HG03460 (cell line): Measurements from ENCODE around the gene SLC8A1.

Experiments used
- ATAC-seq: cut with Tn5 transposase; IDR thresholded peaks from one replicate; pipeline ENCODE4 v1.9.1; 2021; ENCODE audit not compliant: unreplicated experiment

The SLC8A1 gene

DNA sequence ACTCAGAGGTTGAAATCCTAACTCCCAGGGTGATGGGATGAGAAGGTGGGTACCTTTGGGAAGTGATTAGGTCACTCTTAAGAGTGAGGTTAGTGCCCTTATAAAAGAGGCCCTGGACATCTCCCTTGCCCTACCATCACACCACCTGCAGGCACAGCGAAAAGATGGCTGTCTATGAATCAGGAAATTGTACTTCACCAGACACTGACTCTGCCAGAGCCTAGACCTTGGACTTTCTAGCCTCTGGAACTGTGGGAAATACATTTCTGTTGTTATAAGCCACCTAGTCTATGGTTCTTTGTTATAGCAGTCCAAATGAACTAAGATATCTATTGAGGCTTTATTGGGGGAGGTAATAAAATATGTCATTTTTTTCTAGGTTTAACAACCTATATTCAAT, 203.6 kb downstream of the SLC8A1 start:
- no peak for ATAC-seq

DNA sequence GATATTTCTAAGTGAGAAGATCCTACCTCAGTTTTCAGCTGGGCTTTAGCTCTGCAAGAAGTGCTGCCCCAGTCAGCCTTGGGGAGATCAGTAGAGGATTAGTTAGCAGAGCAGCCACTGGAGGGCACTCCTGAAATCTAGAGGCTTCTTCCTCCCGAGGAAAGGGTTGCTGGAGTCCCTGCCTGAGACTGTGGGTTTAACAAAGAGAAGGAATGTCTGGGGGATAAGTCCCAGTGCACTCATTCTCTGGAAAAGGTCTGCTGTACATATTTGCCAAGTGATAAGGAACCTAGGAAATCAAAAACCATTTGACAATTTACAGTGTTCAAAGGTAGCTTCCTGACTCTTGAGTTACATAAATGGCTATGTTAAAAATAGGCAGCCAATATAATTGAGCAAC, 207.2 kb downstream of the SLC8A1 start:
- ATAC-seq: peak; percentile 50

DNA sequence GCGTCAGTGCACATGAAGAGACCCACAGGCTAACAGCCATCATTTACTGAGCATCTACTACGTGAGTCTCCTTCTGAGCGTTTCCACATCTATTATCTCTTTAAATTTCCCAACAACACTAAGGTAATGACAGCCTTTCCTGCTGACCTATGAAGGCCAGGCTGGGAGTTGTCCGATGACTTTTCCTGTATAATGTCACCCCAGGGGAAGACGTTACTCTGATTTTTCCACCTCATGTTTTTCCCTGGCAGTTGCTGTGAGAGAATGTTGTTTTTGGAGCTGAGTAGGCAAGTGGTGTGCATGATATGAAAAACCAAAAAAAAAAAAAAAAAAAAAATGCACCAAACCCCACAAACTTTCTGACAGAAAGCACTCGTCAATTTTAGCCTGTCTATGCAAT, 207.6 kb downstream of the SLC8A1 start:
- ATAC-seq: no peak

DNA sequence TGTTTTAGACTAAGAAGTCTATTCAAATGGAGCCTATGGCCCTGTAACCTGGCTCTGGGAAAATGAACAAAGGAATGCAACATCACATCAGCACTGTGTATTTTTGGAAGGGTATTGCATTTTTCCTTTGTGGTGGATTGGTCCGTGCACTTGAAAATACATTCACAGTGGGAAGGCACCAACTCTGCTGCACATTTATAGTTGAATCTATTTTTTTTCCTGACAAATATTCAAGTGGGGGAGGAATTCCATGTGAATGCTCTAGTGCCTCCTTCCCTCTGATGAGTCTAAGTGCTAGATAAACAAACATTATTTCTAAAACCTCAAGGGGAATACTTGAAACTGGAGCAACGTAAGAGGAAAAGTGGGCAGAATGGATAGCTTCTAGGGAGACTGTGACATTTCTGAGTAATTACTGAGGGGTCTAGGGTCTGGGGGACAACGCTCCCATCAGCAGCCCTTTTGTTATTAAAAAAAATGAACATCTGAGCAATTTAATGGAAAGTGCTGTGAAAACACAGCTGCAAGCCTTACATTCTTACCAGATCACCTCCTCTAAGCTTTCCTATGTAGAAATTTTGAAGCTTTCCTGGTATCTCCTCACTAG, 208.2 kb downstream of the SLC8A1 start:
- no peak for ATAC-seq

DNA sequence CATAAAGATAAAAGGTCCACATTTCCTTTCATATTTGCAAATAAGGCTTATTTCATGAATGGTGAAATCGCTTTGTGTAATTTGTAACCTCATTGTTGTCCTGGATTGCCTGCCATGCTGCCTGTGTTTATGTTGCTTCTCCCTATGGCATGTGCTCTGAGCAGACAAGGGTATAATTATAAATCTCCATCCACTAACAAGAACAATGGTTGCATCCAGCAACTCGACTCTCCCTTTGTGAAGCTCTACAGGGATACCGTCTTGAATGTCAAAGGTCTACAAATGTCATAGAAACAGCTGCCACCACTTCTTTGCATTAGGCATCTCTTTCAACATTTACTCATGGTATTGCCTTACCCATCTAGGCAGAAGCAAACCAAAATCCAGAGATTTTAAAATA, 209.6 kb downstream of the SLC8A1 start:
- ATAC-seq: no peak

DNA sequence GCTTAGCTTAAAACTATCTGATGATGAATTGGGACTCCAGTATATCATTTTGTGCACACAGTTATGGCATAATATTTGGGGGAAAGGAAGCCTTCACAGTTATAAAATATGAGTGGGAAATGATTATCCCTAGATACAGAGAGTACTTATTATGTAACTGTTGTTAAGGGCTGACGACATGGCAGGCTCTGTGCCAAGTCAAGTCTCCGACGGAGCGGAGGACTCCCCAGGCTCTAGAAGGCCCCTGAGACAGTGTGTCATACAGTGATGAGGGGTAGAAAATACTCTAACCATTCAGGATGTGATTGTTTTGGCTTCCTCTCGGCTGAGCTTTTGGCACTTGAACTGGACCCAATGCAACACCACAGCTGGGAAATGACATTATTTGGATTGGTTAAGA, 211.8 kb downstream of the SLC8A1 start:
- ATAC-seq: no peak

DNA sequence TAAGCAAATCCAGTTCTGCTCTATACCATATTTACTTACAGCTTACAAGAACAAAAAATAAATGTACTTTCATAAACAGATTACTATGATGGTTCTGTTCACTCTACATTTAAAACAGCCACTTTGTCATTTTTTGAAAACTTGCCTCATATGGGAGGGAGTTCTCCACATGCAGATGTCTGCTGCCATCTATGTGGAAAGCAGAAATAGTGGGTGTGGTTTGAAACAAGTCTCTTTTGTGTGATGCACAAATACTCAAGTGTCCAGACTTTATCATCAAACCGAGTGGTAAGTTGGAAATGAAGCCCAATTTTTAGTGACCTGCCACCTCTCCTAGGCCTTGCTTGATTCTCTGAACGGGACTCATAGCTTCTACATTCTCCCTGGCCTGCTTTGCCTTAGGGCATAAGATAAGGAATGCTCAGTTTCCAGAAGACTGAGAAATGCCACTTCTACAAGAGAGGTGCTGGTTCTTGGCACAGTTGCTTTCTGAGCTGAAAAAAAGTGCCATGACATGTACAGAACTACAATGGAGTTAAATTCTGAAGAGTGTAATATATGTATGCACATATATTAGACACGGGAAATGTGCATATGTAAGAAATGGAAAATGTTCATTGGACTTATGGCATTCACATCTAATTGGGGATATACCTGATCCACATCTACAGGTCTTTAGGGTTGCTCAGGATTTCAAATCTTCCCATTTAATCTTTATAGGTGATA, 221.0 kb downstream of the SLC8A1 start:
- no peak for ATAC-seq

DNA sequence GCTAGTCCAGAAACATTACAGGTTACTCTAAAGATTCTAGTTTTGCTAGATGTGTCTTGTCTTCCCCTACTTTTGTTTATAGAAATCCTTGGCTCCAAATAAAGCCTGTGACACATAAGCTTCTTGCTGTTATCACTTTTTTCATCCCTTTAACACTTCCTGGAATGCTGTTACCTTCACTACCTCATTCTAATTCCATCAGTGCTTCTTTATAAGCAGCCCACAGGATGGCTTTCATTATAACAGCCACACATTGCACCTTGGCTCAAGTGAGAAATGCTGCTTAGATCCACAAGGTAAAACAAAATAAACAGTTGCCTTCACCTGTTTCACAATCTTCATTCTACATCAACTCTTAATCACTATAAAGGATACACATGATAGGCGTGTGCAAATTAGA, 221.7 kb downstream of the SLC8A1 start:
- ATAC-seq: no peak

DNA sequence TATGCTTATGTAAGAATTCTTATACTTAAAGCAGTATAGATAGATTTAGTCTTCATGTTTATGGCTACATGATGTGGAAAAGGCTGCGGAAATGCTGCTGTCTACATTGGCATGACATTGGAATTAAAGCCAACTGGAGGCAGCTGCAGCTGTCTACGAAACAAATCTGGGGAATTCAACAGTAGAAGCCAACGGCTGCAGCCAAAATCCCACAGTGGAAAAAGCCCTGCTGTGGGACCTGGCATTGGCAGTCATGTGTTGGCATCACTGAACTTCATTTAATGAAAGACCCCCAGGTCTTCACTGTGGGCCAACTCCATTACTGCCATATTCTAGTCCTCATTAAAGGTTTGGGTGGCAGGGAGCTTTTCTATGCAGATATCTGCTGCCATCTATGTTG, 223.6 kb downstream of the SLC8A1 start:
- no peak for ATAC-seq

DNA sequence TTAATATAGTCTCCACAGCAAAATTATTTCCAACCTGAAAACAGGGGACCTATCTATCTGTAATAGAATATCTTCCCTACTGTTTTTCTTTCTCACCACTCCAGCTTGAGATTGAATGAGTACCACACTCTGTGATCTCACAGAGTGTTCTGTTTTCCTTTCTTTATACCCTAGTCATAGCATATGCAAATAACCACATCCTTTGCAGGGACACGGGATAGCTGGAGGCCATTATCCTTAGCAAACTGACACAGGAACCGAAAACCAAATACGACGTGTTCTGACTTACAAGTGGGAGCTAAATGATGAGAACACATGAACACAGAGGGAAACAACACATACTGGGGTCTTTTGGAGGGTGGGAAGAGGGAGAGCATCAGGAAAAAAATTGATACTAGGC, 224.7 kb downstream of the SLC8A1 start:
- ATAC-seq: no peak

DNA sequence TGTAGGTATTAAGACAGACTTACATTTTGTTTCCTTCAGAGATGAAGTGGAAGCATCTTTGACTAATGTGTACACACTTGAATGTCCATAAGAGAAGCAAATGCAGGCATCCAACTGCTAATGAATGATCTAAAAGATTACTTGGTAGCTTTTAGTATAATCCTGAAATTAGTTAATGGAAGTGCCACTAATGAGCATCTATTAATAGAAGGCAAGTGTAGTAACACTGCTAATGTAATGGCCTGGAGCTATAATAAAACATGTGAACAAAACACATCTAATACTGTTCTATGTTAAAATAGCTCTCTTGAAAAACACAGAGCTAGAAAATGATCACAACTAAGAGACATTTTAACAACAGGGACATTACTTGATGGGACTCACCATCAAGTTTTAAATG, 225.3 kb downstream of the SLC8A1 start:
- ATAC-seq: no peak

DNA sequence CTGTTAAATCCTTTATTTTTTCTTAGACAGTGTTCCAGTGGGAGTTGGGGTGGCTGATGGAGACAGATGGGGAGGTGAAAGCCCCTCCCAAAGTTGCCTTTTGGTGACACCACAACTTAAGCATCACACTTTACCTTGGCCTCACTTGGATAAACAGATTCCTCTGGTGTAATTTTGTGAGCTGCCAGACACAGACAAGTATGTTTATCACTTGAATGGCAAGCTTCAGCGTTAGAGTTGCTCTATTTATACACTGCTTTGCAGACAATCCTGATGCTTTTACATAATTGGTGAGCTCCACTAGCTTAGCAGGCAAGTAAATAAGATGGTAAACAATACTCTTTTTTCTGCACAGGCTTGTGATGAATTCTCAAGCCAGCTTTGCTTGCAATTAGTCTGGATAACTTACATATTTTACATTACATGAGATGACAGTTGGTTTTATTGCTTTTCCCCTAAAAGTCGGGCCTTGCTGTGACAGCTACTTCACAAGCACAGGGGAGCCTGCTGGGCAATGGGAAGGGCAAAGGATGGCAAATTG, 226.2 kb downstream of the SLC8A1 start:
- no peak for ATAC-seq

DNA sequence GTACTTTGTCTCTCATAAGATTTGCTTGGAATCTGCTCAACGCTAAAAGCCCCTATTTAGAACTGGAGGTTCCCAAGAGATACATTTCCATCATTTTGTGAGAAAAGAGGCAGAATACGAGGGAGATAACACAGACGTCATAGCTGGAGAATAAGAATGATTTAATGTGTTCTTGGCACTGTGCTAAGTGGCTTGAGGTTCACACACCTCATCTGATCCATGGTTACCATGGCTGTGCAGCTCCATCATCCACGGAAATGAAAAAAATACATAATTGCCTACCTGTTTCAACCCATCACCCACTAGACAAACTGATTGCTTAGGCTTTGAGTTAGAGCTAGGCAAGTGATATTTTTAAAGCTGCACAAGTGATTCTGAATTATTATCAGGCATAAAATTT, 227.6 kb downstream of the SLC8A1 start:
- ATAC-seq: no peak

DNA sequence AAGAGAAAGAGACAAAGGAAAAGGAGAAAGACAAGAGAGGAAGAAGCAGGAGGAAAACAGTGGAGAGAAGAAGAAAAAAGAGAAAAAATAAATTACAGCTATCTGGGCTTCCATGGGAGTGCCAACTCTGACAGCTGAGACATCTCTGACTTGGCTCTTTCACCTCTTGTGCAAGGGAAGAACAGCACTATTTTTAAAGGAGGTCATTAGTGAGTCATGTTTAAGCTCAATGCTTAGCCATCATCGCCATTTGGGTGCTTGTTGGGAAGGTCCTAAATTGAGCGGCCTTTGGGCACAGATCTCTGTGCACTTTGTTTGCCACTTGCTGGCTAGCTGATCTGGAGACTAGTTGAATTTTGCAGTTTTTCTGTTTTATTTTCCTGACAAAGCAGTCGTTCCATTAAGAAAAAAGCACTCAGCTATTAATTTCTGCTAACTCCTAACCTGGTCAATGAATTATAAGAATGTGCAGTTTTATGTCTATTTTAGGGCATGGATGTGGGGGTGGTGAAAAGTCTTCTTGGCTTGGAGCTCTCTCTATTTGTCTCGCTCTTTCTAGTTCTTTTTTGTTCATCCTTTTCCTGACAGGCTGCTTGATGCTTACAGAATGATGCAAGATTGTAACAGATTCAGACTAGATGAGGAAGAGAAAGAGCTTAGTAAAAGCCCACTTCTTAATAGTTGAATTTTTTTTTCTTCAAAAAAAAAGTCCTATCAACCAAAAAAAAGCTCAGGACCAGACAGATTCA, 231.5 kb downstream of the SLC8A1 start:
- ATAC-seq: no peak

DNA sequence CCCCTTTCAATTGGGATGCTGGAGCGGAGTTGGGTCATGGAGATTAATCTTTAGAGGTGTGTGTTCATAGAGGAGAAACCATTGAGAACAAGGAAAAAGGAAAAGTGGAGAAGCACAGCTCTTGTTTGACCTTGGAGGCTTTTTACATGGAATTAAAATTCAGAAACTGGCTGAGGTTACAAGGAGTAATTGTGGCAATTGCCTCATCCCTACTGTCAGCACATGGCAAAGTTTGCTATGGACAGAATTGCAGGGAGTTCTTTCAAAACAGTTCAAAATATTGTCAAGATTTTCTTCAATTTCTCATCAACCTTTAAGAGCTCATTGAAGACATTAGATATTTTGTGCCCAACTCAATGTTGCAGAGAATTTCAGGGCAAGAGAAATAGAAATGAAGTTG, 232.7 kb downstream of the SLC8A1 start:
- ATAC-seq: no peak

DNA sequence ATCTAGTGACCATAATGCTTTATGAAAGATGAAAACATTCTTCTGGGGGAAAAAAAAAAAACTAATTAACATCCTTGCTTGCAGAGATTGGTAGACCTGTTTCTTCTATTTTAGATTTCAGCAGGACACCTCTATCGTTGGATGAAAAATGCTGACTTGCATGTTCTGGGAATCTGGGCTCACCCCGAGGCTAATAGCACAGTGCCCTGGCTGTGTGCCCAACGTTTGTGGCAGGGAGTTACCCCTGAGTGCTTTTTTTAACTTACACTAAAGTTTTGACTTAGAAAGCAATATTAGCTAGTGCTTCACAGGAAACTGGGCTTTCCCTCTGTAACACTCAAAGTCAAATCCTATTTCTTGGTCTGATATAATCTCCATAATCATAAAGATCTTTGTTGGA, 233.2 kb downstream of the SLC8A1 start:
- no peak for ATAC-seq

DNA sequence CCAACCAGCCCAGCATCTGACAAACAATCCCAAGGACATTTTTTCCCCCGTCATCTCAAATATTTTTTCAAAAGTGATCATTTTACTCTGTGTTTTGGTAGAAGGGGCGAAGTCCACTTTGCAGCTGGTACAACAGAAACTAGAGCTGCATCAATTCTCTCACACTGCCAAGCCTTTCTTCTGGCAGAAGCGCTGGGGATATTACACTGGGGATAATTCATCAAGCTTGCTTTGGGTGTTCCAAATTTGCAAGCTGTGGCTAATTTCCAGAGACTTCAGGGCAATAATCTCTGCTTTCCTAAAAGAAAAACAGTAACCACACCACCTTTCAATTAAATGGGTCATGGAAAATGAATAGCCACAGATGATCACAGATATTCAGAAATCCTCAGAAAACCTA, 238.3 kb downstream of the SLC8A1 start:
- ATAC-seq: no peak

DNA sequence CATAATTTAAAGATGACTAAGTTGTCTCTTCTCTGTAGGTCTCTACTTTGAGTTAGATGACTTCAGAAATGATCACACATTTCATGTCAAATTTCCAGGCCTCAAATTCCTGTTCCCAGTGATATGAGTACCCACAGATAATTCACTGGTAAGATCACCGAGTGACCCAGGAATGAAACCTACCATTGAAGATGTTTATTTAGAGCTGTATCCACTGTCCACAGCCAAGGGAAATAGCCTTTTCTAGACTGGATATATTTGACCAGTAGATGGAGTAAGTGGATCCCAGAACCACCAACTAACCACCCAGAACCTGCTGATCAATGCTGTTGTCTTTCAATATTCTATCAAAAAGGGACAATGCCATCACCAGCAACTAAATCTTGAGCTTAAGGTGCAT, 238.8 kb downstream of the SLC8A1 start:
- ATAC-seq: no peak

DNA sequence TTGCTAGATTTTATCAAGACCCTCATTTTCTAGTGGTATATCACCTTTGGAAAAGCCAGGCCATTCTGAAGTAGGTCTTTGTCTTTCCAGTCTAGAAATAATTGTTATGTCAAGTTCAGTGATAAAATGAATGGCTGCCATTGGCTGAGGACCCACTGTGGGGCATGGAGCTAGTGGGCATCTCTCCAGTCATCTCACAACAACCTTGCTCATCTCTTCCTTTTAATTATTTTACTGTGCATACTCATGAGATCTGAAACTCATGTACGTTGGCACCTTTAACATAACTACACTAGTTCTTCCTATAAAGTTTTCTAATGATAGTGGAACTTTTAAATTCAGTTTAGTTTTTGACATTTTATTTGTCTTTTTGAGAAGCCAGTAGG, 240.9 kb downstream of the SLC8A1 start:
- ATAC-seq: no peak

DNA sequence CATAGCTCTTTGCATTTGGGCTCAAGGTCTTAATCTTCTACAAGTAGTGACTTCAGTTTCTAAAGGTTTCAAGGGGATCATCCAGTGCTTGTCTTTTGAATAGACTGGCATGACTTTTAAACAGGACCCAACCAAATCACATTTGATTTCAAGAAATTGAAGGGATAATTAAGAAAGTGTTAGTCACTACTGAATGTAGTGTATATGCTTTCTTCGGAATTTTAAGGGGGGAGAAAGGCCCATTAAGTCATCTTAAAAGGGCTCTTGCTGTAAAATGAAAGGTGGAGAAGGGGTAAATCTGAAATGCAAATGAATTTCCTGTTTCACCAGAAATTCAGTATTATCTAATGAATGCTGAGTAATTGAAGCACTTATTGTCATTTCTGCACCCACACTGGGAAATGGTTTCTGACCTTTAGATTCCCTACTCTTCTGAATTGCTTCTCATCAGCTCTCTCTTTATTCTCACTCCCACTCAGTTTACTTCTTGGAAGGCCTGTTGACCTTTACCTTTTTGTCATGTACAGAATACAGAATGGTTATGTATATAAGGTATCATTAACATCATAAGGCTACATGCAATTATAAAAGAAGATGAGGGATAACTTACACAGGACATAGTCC, 241.4 kb downstream of the SLC8A1 start:
- ATAC-seq: no peak

DNA sequence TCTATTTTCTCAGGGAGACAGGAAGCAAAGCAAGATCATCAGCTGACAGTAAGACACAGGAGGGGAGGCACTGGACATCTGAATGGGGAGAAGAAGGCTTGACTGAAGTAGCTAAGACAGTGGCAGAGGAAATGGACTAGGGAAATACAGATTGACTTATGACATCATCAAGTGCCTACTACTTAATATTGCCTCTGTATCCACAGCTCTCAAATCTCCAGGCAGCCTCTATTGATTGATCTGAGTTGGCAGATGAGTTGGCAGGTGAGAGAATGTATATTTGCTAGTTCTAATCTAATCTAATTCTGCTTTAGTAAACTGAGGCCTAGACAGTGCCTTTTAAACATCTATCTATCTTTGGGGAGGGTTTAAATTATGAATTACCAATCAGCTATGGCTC, 242.1 kb downstream of the SLC8A1 start:
- ATAC-seq: no peak

DNA sequence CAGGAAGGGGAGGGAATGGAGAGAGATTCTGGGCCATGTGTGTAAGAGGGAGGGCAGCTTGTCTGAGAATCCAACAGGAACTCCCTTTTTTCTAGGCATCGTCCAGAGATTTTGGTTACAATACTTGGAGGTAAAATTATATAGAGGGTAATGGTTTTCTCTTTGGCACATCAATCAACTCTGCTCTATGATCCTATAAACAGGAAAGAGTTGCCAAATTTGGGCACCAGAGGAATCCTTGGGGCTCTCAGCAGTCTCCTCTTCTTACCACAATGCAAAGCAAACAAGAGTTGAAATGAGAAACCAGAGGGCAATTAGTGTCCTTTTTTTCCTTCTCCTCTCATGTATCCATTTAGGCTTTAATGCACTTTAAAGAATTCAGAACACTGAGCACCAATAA, 243.4 kb downstream of the SLC8A1 start:
- ATAC-seq: no peak
